GM10248 (cell line): ENCODE data around the gene GPN1.
"Not testable (repeated sequence)": the region's sequence is repeated elsewhere in the genome, so short reads cannot be mapped to it uniquely, and the experiment has no call there.

Source experiments
- CTCF ChIA-PET: fragments of 300-600 bp; sonication (Branson Sonifier 250); formaldehyde crosslinking; extraction: SDS; loops from one replicate; lab custom pipeline; 2021; ENCODE audit warnings: antibody characterized with exemption; lab: Yijun Ruan, JAX
- POLR2A ChIA-PET: fragments of 350-650 bp; sonication (Branson Sonifier 250); formaldehyde crosslinking; extraction: SDS; loops from one replicate; lab custom pipeline; 2020; ENCODE audit warnings: antibody characterized with exemption; lab: Yijun Ruan, JAX
- DNase-seq: peaks from one replicate; pipeline ENCODE4 v3.0.0; 2012; ENCODE audit errors: extremely low spot score
- TF ChIP-seq, protein P1 (sequence below): IDR thresholded peaks from 2 replicates; pipeline ENCODE4 v1.5.1; 2012; ENCODE audit warnings: mild to moderate bottlenecking, low read depth; ENCODE audit errors: extremely low read depth, missing control alignments, control extremely low read depth

Gene GPN1

GRCh38 chr2:27624943-27625342, 3.9 kb upstream of the GPN1 start:
- TF ChIP-seq, protein P1, sequence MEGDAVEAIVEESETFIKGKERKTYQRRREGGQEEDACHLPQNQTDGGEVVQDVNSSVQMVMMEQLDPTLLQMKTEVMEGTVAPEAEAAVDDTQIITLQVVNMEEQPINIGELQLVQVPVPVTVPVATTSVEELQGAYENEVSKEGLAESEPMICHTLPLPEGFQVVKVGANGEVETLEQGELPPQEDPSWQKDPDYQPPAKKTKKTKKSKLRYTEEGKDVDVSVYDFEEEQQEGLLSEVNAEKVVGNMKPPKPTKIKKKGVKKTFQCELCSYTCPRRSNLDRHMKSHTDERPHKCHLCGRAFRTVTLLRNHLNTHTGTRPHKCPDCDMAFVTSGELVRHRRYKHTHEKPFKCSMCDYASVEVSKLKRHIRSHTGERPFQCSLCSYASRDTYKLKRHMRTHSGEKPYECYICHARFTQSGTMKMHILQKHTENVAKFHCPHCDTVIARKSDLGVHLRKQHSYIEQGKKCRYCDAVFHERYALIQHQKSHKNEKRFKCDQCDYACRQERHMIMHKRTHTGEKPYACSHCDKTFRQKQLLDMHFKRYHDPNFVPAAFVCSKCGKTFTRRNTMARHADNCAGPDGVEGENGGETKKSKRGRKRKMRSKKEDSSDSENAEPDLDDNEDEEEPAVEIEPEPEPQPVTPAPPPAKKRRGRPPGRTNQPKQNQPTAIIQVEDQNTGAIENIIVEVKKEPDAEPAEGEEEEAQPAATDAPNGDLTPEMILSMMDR = no peak
- DNase-seq = no peak
- ChIA-PET CTCF (interaction anchor here (0.8 to 2.1 kb wide), 2 partner anchors 23 to 58 kb away, joined by 3 to 4 read pairs; no protein-coding TSS in a partner anchor), POLR2A (no interaction called here)

DNA sequence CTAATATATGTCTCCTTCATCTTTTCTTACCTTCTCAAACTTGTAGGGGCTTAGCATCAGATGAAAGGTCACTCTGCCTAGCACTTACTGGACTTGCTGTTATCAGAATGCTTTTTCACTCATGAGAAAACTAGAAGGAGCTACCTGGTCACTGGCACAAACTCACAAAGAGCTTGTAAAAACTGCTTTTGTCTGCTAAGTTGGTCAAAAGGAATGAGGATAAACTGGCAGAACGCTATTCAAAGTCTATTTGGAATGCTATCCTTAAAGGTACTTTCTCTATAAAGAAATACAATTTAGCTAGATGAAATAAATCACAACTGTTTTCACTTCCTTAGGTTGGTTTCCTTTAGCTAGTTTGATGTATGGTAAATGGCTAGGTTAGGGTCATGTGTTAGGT, 2.5 kb upstream of the GPN1 start:
- POLR2A ChIA-PET, DNase-seq: not testable (repeated sequence)
- CTCF ChIA-PET = interaction anchor here (0.7 to 2.1 kb wide), 2 partner anchors 11 to 57 kb away, joined by 3 to 4 read pairs; no protein-coding TSS in a partner anchor

DNA sequence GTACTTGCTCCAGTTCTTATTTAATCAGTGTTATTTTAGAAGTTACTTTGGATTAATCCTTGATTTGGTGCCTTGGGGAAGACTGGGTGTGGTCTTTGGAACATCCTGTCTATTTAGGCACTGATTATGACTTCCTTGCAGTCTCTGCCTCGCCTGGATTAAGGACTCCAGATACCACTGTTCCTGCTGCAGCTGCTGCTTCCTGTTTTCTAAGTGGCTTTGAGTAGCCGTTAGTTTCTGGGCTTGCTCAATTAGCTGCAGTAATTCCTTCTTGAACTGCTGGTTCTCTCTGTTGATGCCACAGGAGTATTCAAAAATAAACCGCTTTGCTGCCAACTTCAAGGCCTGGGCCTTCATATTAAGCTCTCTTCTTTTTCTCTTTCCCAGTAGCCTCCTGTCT, 1.9 kb upstream of the GPN1 start:
- CTCF ChIA-PET = interaction anchor here (0.7 to 2.1 kb wide), 2 partner anchors 12 to 56 kb away, joined by 3 to 4 read pairs; no protein-coding TSS in a partner anchor
- POLR2A ChIA-PET, DNase-seq: not testable (repeated sequence)

GRCh38 chr2:27627963-27628766, 685 bp upstream of the GPN1 start:
- ChIA-PET POLR2A (interaction anchor here (1.0 kb wide), 2 partner anchors 22 to 219 kb away, joined by 3 to 6 read pairs; partner anchors contain the start of gene PPM1G), CTCF (interaction anchor here (0.6 to 2.9 kb wide), 4 partner anchors 12 to 258 kb away, joined by 3 to 18 read pairs (median 4); partner anchors contain the start of gene EIF2B4)
- TF ChIP-seq, protein P1 = no peak
- no peak for DNase-seq

- CTCF ChIA-PET, POLR2A ChIA-PET, DNase-seq: not testable (repeated sequence)
Observed at GRCh38 chr2:27630257-27630656, 1.4 kb downstream of the GPN1 start.

DNA sequence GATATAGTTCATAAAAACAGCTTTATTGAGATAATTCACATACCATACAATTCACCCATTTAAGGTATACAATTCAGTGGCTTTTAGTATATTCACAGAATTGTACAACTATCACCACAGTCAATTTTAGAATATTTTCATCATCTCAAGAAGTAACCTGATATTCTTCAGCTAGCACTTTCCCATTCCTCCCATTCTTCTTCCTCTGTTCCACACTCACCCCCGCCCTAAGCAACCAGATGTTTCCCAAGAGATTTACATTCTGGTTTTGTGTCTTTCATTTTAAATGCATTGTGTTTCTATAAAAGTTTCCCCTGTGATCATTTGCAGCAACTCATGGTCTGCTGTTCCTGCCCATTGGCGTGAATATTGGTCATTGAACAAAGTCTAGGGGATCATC, 5.4 kb downstream of the GPN1 start:
- TF ChIP-seq, protein P1 = no peak
- CTCF ChIA-PET = no interaction called here

GRCh38 chr2:27636766-27637165, 7.9 kb downstream of the GPN1 start:
- TF ChIP-seq, protein P1 = no peak
- ChIA-PET CTCF (no interaction called here), POLR2A (no interaction called here)
- no peak for DNase-seq

More for the DNA sequence above, 5.4 kb downstream of the GPN1 start:
- no peak for DNase-seq
- POLR2A ChIA-PET = no interaction called here

- TF ChIP-seq, protein P1 = no peak
- ChIA-PET CTCF (interaction anchor here (1.2 to 1.8 kb wide), 2 partner anchors 46 to 66 kb away, joined by 4 to 7 read pairs; no protein-coding TSS in a partner anchor), POLR2A (no interaction called here)
- no peak for DNase-seq
Observed at GRCh38 chr2:27638037-27638637, 9.3 kb downstream of the GPN1 start.
